Measurements from ENCODE around the gene TPD52L2. TPM values are rescaled to one million over a fixed set of nuclear protein-coding genes. Genes with fewer than 3 reads are reported as not detected.

The TPD52L2 gene
- total and polyA plus RNA-seq, 3 donors from 2014 or later = 89.9 to 132 (median 100) TPM

DNA sequence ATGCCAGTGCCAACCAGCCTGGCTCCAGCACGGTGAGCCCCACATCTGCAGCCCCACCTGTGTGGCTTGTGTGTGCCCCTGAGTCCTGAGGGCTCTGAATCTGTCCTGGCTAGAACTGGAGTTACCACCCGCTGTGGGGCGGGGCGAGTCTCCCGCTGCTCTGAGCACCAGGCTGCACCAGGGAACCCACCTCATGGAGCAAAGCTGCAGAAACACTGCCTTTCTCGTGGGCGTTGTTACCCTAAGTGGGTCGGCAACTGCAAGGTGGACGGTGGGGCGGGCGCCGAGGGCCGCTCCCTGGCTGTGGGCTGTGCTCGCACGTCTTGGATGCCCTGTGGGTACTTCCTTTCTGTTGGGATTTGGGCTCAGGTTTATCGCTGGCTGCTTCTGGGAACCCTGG lies 21.3 kb upstream of the TPD52L2 start:
- no peak overlapping the region for H3K27ac ChIP-seq
- no peak for TF ChIP-seq POLR2A (IDR thresholded peaks at IDR 0.05)
- TF ChIP-seq, protein P1, sequence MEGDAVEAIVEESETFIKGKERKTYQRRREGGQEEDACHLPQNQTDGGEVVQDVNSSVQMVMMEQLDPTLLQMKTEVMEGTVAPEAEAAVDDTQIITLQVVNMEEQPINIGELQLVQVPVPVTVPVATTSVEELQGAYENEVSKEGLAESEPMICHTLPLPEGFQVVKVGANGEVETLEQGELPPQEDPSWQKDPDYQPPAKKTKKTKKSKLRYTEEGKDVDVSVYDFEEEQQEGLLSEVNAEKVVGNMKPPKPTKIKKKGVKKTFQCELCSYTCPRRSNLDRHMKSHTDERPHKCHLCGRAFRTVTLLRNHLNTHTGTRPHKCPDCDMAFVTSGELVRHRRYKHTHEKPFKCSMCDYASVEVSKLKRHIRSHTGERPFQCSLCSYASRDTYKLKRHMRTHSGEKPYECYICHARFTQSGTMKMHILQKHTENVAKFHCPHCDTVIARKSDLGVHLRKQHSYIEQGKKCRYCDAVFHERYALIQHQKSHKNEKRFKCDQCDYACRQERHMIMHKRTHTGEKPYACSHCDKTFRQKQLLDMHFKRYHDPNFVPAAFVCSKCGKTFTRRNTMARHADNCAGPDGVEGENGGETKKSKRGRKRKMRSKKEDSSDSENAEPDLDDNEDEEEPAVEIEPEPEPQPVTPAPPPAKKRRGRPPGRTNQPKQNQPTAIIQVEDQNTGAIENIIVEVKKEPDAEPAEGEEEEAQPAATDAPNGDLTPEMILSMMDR (IDR thresholded peaks at IDR 0.05) = no peak
- H3K9me3 ChIP-seq = no peaks in the 10 kb centered on the region
- no peak overlapping the region for H3K4me3 ChIP-seq
- DNase-seq = no peak
- 86 to 93% methylated on average over 4 to 16 of the region's 16 CpGs for WGBS, 2 donors
- H3K4me1 ChIP-seq = peaks cover 29% of the 10 kb centered on the region
- H3K27me3 ChIP-seq = no peaks in the 10 kb centered on the region
- intact Hi-C loops (cut with DNase I; ENCODE audit: low total_unique reads) = no loop called here
- no peaks in the 10 kb centered on the region for H3K36me3 ChIP-seq (ENCODE audit: low read depth, missing control alignments)

DNA sequence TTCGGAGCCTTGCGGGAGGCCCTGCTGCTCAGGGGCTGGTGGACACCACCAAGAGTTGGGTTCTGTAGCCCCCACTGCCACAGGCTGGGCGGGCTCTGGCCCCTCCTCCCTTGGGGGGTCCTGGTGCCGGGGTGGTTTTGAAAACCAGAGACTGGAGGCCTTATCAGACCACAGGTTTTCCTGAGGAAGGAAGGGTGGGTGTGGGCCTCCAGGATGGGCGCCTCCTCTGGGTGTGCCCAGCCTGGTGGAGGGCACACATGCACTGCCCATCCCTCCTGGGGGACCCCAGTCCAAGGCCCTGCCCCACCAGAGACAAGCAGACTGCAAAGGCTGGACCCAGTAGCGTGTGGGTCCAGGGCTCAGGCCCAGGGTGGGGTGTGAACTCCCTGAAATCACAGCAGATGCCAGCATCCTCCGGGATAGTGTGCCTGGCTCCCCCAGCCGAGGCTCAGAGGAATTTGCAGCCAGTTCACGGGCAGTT lies 20.5 kb upstream of the TPD52L2 start:
- no peak overlapping the region for H3K4me3 ChIP-seq
- H3K36me3 ChIP-seq (ENCODE audit: low read depth, missing control alignments) = no peaks in the 10 kb centered on the region
- peaks cover 29% of the 10 kb centered on the region for H3K4me1 ChIP-seq
- DNase-seq = no peak
- H3K27me3 ChIP-seq = no peaks in the 10 kb centered on the region
- no peaks in the 10 kb centered on the region for H3K9me3 ChIP-seq
- intact Hi-C loops (cut with DNase I; ENCODE audit: low total_unique reads) = no loop called here
- TF ChIP-seq, protein P1 (IDR thresholded peaks at IDR 0.05) = no peak
- no peak for TF ChIP-seq POLR2A (IDR thresholded peaks at IDR 0.05)
- 61 to 76% methylated on average over 7 to 8 of the region's 9 CpGs for WGBS, 2 donors
- H3K27ac ChIP-seq = no peak overlapping the region

DNA sequence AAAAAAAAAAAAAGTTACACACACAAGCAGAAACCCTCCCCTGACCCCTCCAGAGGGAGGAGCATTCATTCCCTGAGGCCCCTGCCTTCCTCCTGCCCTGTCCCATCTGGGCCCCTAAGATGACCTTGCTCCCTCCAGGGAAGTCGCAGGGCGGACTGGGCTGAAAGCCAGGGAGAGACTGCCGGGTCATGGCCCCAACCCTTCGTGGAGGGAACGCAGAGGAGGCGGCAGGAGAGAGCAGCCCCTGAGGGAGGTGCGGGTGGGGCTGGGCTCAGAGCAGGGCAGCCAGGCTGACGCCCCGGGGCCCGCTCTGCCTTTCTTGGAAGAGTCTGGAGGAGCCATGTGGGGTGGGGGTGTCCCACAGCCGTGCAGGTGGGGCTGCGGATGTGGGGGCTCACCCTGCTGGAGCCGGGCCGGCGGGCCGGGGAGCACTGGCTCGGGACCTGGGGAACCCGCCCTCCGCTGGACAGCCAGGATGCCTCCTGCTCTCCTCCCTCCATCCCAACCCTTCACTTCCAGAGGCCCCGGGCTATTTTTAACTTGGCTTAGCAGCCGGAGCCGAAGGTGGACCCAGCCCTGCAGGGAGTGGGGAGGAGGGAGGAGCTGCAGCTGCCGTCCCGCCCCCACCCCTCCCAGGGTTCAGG lies 18.8 kb upstream of the TPD52L2 start:
- peaks cover 29% of the 10 kb centered on the region for H3K4me1 ChIP-seq
- TF ChIP-seq POLR2A (IDR thresholded peaks at IDR 0.05) = no peak
- TF ChIP-seq, protein P1 (IDR thresholded peaks at IDR 0.05) = no peak
- peak; percentile 75 for DNase-seq
- intact Hi-C loops (cut with DNase I; ENCODE audit: low total_unique reads) = no loop called here
- no peaks in the 10 kb centered on the region for H3K27me3 ChIP-seq
- 21 to 27% methylated on average over 13 to 24 of the region's 24 CpGs for WGBS, 2 donors
- peak overlapping the region; percentile 68 to 69 for H3K27ac ChIP-seq
- no peaks in the 10 kb centered on the region for H3K9me3 ChIP-seq
- no peak overlapping the region for H3K4me3 ChIP-seq
- no peaks in the 10 kb centered on the region for H3K36me3 ChIP-seq (ENCODE audit: low read depth, missing control alignments)

DNA sequence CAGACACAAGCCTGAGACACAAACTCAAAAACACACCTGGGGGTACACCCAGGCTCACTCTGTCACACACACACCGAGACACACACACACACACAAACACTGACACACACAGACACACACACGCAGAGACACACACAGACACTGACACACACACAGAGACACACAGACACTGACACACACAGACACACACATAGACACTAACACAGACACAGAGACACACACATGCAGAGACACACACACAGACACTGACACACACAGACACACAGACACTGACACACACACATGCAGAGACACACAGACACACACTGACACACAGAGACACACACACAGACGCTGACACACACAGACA lies 18.2 kb upstream of the TPD52L2 start:
- Histone ChIP-seq H3K4me3 (no peak overlapping the region), H3K27ac (peak overlapping the region; percentile 68 to 76), H3K4me1 (peaks cover 29% of the 10 kb centered on the region), H3K27me3 (no peaks in the 10 kb centered on the region), H3K9me3 (no peaks in the 10 kb centered on the region), H3K36me3 (ENCODE audit: low read depth, missing control alignments) (no peaks in the 10 kb centered on the region)
- intact Hi-C loops (cut with DNase I; ENCODE audit: low total_unique reads) = no loop called here
- TF ChIP-seq POLR2A (IDR thresholded peaks at IDR 0.05) = no peak
- TF ChIP-seq, protein P1 (IDR thresholded peaks at IDR 0.05) = no peak
- DNase-seq = no peak
- 34 to 39% methylated on average over 3 of the region's 3 CpGs for WGBS, 2 donors

All from testis (tissue), 3 donors.